ENCODE results near the gene BBS9. TPM values are rescaled to one million over a fixed set of nuclear protein-coding genes. Genes with fewer than 3 reads are reported as not detected.
A peak's percentile ranks its signal among the peaks of the same experiment; 100 is the strongest.
"Not testable (repeated sequence)": the region's sequence is repeated elsewhere in the genome, so short reads cannot be mapped to it uniquely, and the experiment has no call there.

The BBS9 gene
- total RNA-seq (72.8 TPM), polyA plus RNA-seq (7.3 TPM)

DNA sequence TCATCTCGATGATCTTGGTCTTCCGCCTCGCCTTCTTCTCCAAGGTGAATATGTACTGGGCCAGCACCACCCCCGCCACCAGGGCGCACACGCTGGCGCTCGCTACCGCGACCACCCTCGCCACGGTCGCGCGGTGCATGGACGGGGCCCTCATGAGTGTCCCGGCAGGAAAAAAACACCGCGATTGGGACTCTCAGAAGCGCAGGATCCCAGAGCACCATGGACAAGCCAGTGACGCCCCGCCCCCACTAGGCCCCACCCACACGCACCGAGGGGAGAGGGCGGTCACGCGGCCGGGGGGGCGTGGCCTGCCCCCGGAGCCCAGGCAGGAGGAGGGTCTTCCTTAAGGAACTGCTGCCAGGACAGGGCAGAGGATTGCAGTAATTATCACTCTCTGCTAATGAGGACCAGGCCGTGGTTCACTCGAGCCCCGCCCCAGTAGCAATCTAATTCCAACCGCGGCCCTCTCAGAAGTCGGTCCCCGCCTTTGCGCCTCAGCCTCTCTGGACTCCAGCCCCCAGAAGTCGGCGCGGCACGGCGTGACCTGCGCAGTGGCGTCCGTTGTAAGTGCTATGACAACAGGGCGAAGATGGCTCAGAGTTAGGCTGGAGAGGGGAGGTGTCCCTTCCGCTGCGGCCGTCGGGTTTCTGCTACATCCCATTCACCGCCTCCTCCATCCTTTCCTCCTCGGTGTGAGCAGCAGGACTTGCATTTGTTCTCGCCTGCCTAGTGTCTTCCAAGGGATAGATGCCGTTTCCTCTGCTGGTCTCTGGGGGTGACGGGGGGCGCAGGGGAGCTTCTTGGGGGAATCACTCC, at the start of gene BBS9:
Gene BBS9, plus strand, starts transcription at position 575 of the 816 bp plus-strand sequence. CDS start 16,689 bp downstream, outside the sequence.
- WGBS = under 1% methylated on average over 57 of the region's 57 CpGs
- DNase-seq (ENCODE audit: extremely low spot score) = peak; percentile 85
- Histone ChIP-seq H3K36me3 (ENCODE audit: insufficient read depth) (no peaks in the 10 kb centered on the region), H3K4me3 (ENCODE audit: low read depth, low read length) (peak within 1 kb of the TSS; percentile 67), H3K4me1 (ENCODE audit: insufficient read depth) (no peaks in the 10 kb centered on the region), H3K27ac (ENCODE audit: low read depth) (peak within 1 kb of the TSS; percentile 82)

DNA sequence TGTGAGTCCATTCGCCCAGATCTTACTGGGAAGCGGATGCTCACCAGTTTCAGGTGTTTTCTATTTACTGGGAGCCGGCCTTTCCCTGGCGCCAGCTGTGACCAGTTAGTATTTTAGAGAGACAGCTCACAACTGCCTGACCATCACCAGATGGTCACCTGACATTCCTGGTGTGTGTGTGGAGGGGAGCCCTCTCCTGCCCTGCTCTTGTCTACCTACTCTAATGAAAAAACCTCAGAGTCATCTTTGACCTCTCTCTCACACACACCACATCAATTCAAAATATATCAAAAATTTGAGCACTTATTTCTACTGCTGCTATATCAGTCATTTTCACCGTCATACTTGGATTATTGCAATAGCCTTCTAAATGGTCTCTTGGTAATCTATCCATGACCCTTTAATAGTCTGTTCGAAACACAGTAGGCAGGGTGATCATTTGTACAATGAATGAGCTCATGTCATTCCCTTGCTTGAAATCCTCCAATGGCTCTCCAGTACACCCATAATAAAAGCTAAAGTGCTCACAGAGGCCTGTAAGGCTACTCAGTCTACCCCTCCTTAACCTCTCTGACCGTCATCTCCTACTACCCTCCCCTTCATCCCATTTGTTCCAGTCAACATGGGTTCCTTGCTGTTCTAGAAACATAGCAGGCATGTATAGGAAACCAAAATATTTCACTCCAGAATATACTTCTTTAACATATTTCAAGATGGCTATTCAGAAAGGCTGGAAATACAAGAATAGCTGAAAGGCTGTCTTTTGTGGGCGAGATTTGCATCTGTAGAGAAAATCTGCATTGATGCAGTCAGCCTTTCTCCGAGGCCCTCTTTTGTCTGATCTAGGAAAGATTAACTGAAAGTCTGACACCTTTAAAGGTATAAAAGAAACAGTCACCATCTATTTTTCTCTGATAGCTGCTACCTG, 49.3 kb upstream of the BBS9 start:
- Histone ChIP-seq H3K4me1 (ENCODE audit: insufficient read depth) (no peaks in the 10 kb centered on the region), H3K36me3 (ENCODE audit: insufficient read depth) (no peaks in the 10 kb centered on the region), H3K4me3 (ENCODE audit: low read depth, low read length) (no peak overlapping the region), H3K27ac (ENCODE audit: low read depth) (no peak overlapping the region)
- no peak for DNase-seq (ENCODE audit: extremely low spot score)
- WGBS = 86% methylated on average over 9 of the region's 9 CpGs

DNA sequence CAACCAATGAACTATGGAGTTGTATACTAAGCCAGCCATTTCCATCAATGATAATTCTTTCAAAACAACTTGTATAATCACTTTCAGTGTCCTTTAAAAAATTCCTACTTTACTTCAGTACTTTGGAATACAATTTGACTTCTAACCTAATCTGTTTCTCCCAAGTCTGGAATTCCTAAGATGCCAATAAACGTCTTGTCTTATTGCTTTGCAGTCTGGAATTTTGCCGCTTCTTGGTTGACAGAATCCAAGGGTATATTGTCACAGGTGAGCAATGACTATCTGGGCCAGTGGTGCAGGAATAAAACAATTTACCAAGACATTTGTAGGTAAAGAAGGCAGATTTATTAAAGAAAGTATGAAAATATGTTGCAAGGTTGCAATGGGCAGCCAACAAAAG, 42.0 kb upstream of the BBS9 start:
- DNase-seq (ENCODE audit: extremely low spot score) = no peak
- WGBS = 18% methylated on average over 2 of the region's 2 CpGs
- Histone ChIP-seq H3K36me3 (ENCODE audit: insufficient read depth) (no peaks in the 10 kb centered on the region), H3K27ac (ENCODE audit: low read depth) (no peak overlapping the region), H3K4me3 (ENCODE audit: low read depth, low read length) (no peak overlapping the region), H3K4me1 (ENCODE audit: insufficient read depth) (no peaks in the 10 kb centered on the region)

DNA sequence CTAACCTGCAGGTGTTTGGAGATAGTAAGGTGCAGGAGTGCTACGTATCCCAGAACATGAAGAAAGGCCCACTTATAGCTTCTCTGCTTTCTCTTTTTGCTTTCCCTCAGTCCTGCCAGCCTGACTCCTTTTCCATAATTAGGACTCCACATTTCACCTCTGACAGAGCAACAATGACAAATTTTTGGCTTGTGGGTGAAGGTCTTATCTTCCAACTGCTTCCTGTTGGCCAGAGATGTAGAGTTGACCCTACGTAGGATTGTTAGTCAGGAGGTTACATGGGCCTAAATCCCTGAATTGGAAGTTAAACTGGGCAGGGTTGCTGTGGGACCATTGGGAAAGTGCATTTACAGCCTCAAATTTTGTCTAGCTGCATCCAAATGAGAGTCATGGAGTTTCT, 41.5 kb upstream of the BBS9 start:
- Histone ChIP-seq H3K27ac (ENCODE audit: low read depth) (no peak overlapping the region), H3K36me3 (ENCODE audit: insufficient read depth) (no peaks in the 10 kb centered on the region), H3K4me1 (ENCODE audit: insufficient read depth) (no peaks in the 10 kb centered on the region), H3K4me3 (ENCODE audit: low read depth, low read length) (no peak overlapping the region)
- WGBS = 85% methylated on average over 2 of the region's 2 CpGs
- DNase-seq (ENCODE audit: extremely low spot score) = no peak

DNA sequence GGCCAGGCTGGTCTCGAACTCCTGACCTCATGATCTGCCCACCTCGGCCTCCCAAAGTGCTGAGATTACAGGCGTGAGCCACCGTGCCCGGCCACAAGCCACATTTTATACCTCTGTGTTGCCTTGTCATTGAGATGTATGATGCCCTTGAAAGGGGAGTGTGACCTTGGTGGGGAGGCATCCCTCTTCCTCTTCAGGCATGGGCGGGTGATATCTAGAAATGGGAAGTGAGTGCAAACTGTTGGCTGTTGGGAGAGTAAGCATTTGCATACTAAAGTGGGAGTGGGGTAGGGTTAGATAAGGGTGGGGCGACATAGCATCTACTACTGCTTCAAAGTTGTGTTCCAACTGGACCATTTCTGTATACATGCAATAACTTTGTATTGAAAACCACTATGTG, 40.2 kb upstream of the BBS9 start:
- 92% methylated on average over 7 of the region's 7 CpGs for WGBS
- no peak for DNase-seq (ENCODE audit: extremely low spot score)
- Histone ChIP-seq H3K4me1 (ENCODE audit: insufficient read depth) (no peaks in the 10 kb centered on the region), H3K4me3 (ENCODE audit: low read depth, low read length) (no peak overlapping the region), H3K27ac (ENCODE audit: low read depth) (no peak overlapping the region), H3K36me3 (ENCODE audit: insufficient read depth) (no peaks in the 10 kb centered on the region)

DNA sequence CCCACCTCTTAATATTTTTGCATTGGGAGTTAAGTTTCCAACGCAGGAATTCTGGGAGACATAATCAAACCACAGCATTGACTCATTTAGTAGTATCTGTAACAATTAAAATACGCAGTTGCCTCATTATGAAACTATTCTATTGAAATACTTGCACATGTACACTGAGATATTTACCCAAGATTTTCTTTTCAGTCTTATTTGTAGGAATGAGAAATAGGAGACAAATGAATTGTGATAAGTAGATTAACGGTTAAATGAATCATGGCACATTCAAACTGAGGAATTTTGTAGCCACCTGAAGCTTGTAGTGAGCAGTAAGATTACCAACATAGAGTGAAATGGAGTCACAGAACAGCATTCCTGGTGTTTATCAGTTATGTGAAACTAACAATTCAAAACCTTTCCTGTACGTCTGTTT, 38.2 kb upstream of the BBS9 start:
- 92% methylated on average over 4 of the region's 4 CpGs for WGBS
- no peaks in the 10 kb centered on the region for H3K4me1 ChIP-seq (ENCODE audit: insufficient read depth)
- no peak overlapping the region for H3K4me3 ChIP-seq (ENCODE audit: low read depth, low read length)
- H3K27ac ChIP-seq (ENCODE audit: low read depth) = no peak overlapping the region
- no peak for DNase-seq (ENCODE audit: extremely low spot score)
- no peaks in the 10 kb centered on the region for H3K36me3 ChIP-seq (ENCODE audit: insufficient read depth)

DNA sequence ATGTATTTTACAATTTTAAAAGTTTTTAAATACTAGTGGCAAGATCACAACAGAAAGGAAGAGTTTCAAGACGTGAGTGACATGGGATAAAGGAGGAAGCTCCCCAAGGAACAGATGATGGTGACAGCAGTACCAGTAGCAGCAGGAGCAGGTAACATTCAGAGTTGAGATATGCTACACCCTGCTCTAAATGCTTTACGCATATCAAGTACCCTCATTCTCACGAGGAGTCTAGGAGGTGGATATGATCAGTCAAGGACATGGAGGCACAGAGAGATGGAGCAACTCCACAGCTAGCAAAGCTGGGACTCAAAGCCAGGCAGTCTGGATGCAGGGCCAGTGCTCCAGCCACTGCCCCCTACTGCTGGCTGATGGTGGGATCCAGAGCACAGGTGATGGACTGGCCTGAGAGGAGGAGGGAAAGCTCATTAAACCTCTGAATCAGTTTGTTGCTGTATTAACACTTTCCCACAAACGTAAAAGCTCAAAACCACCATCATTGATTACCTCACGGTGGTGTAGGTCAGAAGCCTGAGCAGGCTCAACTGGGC, 37.6 kb upstream of the BBS9 start:
- Histone ChIP-seq H3K36me3 (ENCODE audit: insufficient read depth) (no peaks in the 10 kb centered on the region), H3K27ac (ENCODE audit: low read depth) (no peak overlapping the region), H3K4me3 (ENCODE audit: low read depth, low read length) (no peak overlapping the region), H3K4me1 (ENCODE audit: insufficient read depth) (no peaks in the 10 kb centered on the region)
- WGBS = 90% methylated on average over 5 of the region's 5 CpGs
- DNase-seq (ENCODE audit: extremely low spot score) = no peak

DNA sequence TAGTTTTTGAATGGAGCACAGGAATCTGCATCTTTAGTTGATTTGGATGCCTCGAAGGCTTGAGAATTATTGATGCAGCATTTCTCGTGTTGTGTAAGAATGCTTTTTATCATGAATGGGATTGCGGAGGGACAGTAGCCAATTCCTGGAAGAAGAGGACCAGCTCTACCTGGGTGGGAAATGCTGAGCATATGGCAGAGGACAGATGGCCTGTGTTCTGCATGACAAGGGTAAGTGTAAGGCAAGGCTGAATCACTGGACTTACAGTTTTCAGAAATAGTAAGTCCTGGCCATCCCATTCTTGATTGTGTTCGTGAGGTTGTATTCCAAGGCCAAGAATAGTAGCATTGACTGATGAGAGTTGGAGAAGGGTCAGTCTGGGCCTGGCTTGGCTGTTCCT, 36.1 kb upstream of the BBS9 start:
- no peaks in the 10 kb centered on the region for H3K36me3 ChIP-seq (ENCODE audit: insufficient read depth)
- H3K4me3 ChIP-seq (ENCODE audit: low read depth, low read length) = no peak overlapping the region
- no peaks in the 10 kb centered on the region for H3K4me1 ChIP-seq (ENCODE audit: insufficient read depth)
- DNase-seq (ENCODE audit: extremely low spot score) = no peak
- H3K27ac ChIP-seq (ENCODE audit: low read depth) = no peak overlapping the region
- WGBS = 87% methylated on average over 4 of the region's 4 CpGs

DNA sequence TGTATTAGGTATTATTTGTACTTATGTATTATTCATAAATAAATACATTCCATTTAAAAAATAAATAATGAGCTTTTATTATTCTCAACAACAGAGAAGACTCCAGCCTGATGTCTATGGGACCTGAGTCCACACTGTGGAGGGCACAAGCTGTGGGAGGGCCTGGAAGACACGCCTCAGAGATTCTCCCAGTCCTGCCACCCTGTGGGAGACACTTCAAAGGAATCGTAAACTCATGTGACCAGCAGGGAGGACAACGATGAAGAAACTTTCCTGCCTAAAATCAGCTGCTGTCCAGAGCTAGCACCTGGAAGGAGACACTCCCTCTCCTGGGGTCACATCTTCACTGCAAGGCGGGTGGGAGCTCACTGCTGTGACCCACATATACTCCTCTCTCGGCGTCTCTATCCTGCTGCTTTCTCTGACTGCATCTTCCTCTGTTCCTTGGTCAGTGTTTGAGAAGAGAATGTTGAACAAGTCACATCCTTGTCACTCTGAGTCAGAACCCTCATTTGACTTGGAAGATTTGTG, 34.6 kb upstream of the BBS9 start:
- not testable (repeated sequence) for H3K4me1 ChIP-seq (ENCODE audit: insufficient read depth); H3K4me3 ChIP-seq (ENCODE audit: low read depth, low read length); H3K27ac ChIP-seq (ENCODE audit: low read depth); DNase-seq (ENCODE audit: extremely low spot score); H3K36me3 ChIP-seq (ENCODE audit: insufficient read depth)
- 70% methylated on average over 5 of the region's 6 CpGs for WGBS

DNA sequence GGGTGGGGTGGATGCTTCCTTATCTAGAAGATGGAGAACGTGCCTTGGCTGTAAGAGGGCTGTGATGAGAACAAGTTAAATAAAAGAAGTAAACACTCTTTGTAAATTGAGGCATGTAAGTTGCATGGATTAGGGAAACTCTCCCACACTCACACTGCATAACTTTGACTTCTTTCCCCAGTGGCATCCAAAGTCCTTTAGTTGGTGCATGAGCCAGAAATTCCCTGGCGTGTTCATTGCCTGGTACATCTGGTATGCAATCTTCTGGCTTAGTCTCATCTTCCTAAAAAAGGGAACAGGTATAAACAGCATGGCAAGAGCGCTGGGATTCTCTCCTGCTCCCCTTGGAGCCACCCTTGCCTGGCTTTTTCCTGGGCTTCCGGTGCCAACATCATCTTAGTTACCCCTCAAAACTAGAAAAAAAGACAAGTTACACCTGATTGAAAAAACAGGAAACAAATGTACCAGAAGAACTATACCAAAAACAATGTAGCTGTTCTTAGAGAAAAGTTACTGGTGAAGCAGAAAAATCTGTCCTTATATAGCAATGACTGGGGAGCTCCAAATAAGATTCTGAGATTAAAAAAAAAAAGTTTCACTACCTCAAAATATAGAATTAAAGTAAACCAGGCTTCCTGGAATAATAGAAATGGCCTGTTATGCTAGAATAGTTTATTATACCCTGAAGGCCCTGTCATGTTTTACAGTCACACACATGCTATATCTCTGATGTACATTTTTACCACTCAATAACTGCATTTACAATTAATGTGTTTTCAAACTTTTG, 30.0 kb upstream of the BBS9 start:
- no peak for DNase-seq (ENCODE audit: extremely low spot score)
- Histone ChIP-seq H3K36me3 (ENCODE audit: insufficient read depth) (no peaks in the 10 kb centered on the region), H3K4me3 (ENCODE audit: low read depth, low read length) (no peak overlapping the region), H3K27ac (ENCODE audit: low read depth) (no peak overlapping the region), H3K4me1 (ENCODE audit: insufficient read depth) (no peaks in the 10 kb centered on the region)
- WGBS = 57% methylated on average over 4 of the region's 4 CpGs

DNA sequence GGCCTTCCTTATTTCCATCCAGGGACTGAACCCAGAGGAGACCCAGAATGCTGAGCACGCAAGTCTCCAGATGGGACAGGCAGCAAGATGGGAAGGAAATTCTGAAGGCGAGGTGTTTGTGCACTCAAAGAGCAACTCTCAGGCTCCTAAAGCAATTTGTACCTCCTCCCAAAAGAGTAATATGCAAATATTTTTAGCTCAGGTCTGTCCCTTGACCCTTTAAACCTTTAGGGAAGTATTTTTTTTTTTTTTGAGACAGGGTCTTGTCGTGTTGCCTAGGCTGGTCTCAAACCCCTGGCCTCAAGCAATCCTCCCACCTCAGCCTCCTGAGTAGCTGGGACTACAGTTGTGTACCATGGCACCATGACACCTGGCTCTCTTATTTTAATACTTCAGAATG, 28.6 kb upstream of the BBS9 start:
- DNase-seq (ENCODE audit: extremely low spot score) = no peak
- H3K36me3 ChIP-seq (ENCODE audit: insufficient read depth) = no peaks in the 10 kb centered on the region

DNA sequence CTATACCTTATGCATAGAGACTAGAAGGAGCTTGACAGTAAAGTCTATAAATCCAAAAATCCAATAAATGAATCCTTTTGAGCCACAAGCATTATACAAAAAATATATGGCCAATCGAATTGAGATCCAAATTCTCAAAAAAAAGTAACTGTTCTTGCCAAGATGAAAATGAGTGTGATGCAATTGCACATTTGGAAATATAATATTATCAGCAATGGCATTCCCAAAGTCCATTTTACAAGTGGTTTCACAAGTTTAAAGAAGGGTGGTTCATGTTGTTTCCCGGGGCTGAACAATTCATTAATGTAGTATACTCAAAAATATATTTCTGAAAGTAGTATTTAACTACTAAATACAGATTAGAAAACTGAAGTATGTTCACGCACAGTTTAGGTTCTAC, 27.5 kb upstream of the BBS9 start:
- H3K36me3 ChIP-seq (ENCODE audit: insufficient read depth) = no peaks in the 10 kb centered on the region

More for the DNA sequence above, 28.6 kb upstream of the BBS9 start:
- Histone ChIP-seq H3K27ac (ENCODE audit: low read depth) (no peak overlapping the region), H3K4me3 (ENCODE audit: low read depth, low read length) (no peak overlapping the region), H3K4me1 (ENCODE audit: insufficient read depth) (peaks cover 2% of the 10 kb centered on the region)
- WGBS = 92% methylated on average over 3 of the region's 3 CpGs

More for the DNA sequence above, 27.5 kb upstream of the BBS9 start:
- DNase-seq (ENCODE audit: extremely low spot score) = no peak
- 83% methylated on average over 3 of the region's 3 CpGs for WGBS
- H3K4me3 ChIP-seq (ENCODE audit: low read depth, low read length) = no peak overlapping the region
- peaks cover 2% of the 10 kb centered on the region for H3K4me1 ChIP-seq (ENCODE audit: insufficient read depth)
- no peak overlapping the region for H3K27ac ChIP-seq (ENCODE audit: low read depth)
